Endothelial cell of umbilical vein (primary cell): Measurements from ENCODE around the gene SEMA4D. TPM values are rescaled to one million over a fixed set of nuclear protein-coding genes. Genes with fewer than 3 reads are reported as not detected.

ENCODE experiments used
- BruUV-seq: library from RNA; stranded (reverse); fragments of 400-500 nt; replicated peaks from 2 replicates; lab custom pipeline; 2021; lab: Mats Ljungman, UMichigan
- CTCF ChIA-PET: fragments of 300-600, 350-600 bp; sonication (Branson Sonifier 250); formaldehyde crosslinking; loops from one replicate; lab custom pipeline; 2021; ENCODE audit warnings: antibody characterized with exemption, inconsistent platforms; lab: Charles Lee
- POLR2A ChIA-PET: fragments of 300-600, 350-600 bp; sonication (Branson Sonifier 250); formaldehyde crosslinking; loops from one replicate; lab custom pipeline; 2021; ENCODE audit warnings: antibody characterized with exemption, inconsistent platforms; lab: Charles Lee
- DNase-seq: peaks from one replicate; pipeline ENCODE4 v3.0.0-alpha.2; 2011; ENCODE audit warnings: low read depth, low spot score
- FAIRE-seq: peaks from 2 replicates; lab custom pipeline; 2011; peaks lifted over from hg19 to GRCh38; lab: Jason Lieb, UNC
- H2AFZ ChIP-seq: 2 replicates; pipeline ENCODE4 v1.6.0; 2012; ENCODE audit warnings: low read depth, low read length, control low read depth, inconsistent platforms
- H3K27ac ChIP-seq: 2 replicates; pipeline ENCODE4 v1.5.1; 2011; ENCODE audit warnings: low read depth, mild to moderate bottlenecking, control low read depth, low read length, moderate library complexity; ENCODE audit not compliant: insufficient read depth
- H3K27me3 ChIP-seq, 2 experiments: 2 replicates each; pipeline versions ENCODE4 v1.6.0 to v1.6.1; 2011; ENCODE audit warnings: low read length in 2 of 2, mixed read lengths in 1 of 2; ENCODE audit not compliant: control insufficient read depth in 2 of 2, insufficient read depth in 2 of 2
- H3K36me3 ChIP-seq, 2 experiments: 2 replicates in 1 of 2; 3 replicates in 1 of 2; pipeline ENCODE4 v1.5.1; 2011; ENCODE audit warnings: low read length in 2 of 2, mild to moderate bottlenecking in 1 of 2, moderate library complexity in 1 of 2; ENCODE audit not compliant: control insufficient read depth in 2 of 2, insufficient read depth in 2 of 2; ENCODE audit errors: extremely low read depth in 1 of 2
- H3K4me1 ChIP-seq: 3 replicates; pipeline ENCODE4 v1.5.1; 2011; ENCODE audit warnings: mild to moderate bottlenecking, low read length; ENCODE audit not compliant: control insufficient read depth, insufficient read depth; ENCODE audit errors: extremely low read depth
- H3K4me2 ChIP-seq: 2 replicates; pipeline ENCODE4 v1.6.1; 2011; ENCODE audit warnings: low read length, control low read depth, mixed read lengths; ENCODE audit not compliant: insufficient read depth
- H3K4me3 ChIP-seq, 3 experiments: fragments of 200-600 bp in 1 of 3; sonication (generic), shearing (Covaris generic) in 1 of 3; replicated peaks in 1 of 3; 2 replicates each; pipeline ENCODE4 v1.5.1; 2011 to 2016; ENCODE audit warnings: control low read depth in 3 of 3, low read length in 3 of 3, mild to moderate bottlenecking in 2 of 3, inconsistent platforms in 1 of 3, low read depth in 1 of 3, moderate library complexity in 1 of 3; ENCODE audit not compliant: insufficient read depth in 1 of 3
- H3K79me2 ChIP-seq: 2 replicates; pipeline ENCODE4 v1.6.0; 2012; ENCODE audit warnings: low read length, inconsistent platforms; ENCODE audit not compliant: control insufficient read depth, insufficient read depth
- H3K9ac ChIP-seq: replicated peaks from 2 replicates; pipeline ENCODE3; 2011; ENCODE audit warnings: low read length, control low read depth; ENCODE audit not compliant: insufficient read depth; ENCODE audit errors: extremely low read depth
- H3K9me1 ChIP-seq: replicated peaks from 3 replicates; pipeline ENCODE4 v1.6.0; 2011; ENCODE audit warnings: mild to moderate bottlenecking, low read length; ENCODE audit not compliant: control insufficient read depth, insufficient read depth; ENCODE audit errors: extremely low read depth
- H3K9me3 ChIP-seq: replicated peaks from 2 replicates; pipeline ENCODE4 v1.5.1; 2012; ENCODE audit warnings: low read length, inconsistent platforms; ENCODE audit not compliant: control insufficient read depth, insufficient read depth
- H4K20me1 ChIP-seq: replicated peaks from 2 replicates; pipeline ENCODE3; 2011; ENCODE audit warnings: mild to moderate bottlenecking, low read length; ENCODE audit not compliant: control insufficient read depth, insufficient read depth; ENCODE audit errors: extremely low read depth
- EZH2 ChIP-seq: IDR thresholded peaks from 2 replicates; pipeline ENCODE4 v1.6.1; 2012; ENCODE audit warnings: borderline replicate concordance, low read depth, mild to moderate bottlenecking, moderate library complexity, low read length, inconsistent platforms; ENCODE audit not compliant: severe bottlenecking
- FOS ChIP-seq: IDR thresholded peaks from 2 replicates; pipeline ENCODE4 v1.6.1; 2011; ENCODE audit warnings: mild to moderate bottlenecking, low read length, moderate library complexity, borderline replicate concordance; ENCODE audit not compliant: insufficient read depth
- GATA2 ChIP-seq: IDR thresholded peaks from 2 replicates; pipeline ENCODE4 v1.7.0; 2011; ENCODE audit warnings: low read depth, mild to moderate bottlenecking, moderate library complexity, mixed read lengths, low read length; ENCODE audit not compliant: insufficient read length, insufficient read depth
- JUN ChIP-seq: IDR thresholded peaks from 2 replicates; pipeline ENCODE4 v1.6.1; 2011; ENCODE audit warnings: borderline replicate concordance, low read depth; ENCODE audit not compliant: insufficient read length, insufficient read depth
- MAX ChIP-seq: IDR thresholded peaks from 2 replicates; pipeline ENCODE4 v1.6.1; 2011; ENCODE audit not compliant: insufficient read depth, insufficient read length
- MYC ChIP-seq: IDR thresholded peaks from one replicate; pipeline ENCODE4 v1.6.1; 2011; ENCODE audit warnings: mild to moderate bottlenecking, low read depth, low read length
- POLR2A ChIP-seq: IDR thresholded peaks from 2 replicates; pipeline ENCODE4 v1.6.1; 2012; ENCODE audit warnings: low read depth, mild to moderate bottlenecking, control low read depth, low read length
- POLR2AphosphoS5 ChIP-seq: IDR thresholded peaks from 2 replicates; pipeline ENCODE4 v1.6.1; 2012; ENCODE audit warnings: low read depth, mild to moderate bottlenecking, control low read depth, low read length, moderate library complexity; ENCODE audit not compliant: insufficient read depth
- dilution Hi-C: fragments of 300-500 bp; cut with MboI; formaldehyde crosslinking; loops from one replicate; pipeline ENCODE4 v1.15.0; 2019; ENCODE audit warnings: low sequenced_read_pairs; ENCODE audit not compliant: extremely low pct_ligation_motif_present
- intact Hi-C: fragments of 100-400 bp; cut with micrococcal nuclease; formaldehyde crosslinking; loops from one replicate; pipeline ENCODE4 v1.10.0; 2022
- polyA plus RNA-seq, 4 experiments: library from polyadenylated mRNA; depleted of rRNA in 3 of 4; stranded (reverse) in 3 of 4; unstranded in 1 of 4; fragments of >200 nt; gene quantifications; 2 replicates each; pipeline versions ENCODE4 v1.2.1 to v1.2.3, GENCODE V29; 2011 to 2012; ENCODE audit warnings: missing spikeins in 1 of 4
- total RNA-seq: library from RNA; stranded (reverse); gene quantifications from 2 replicates; pipeline ENCODE4 v1.2.3, GENCODE V29; 2021
- TF ChIP-seq, protein P1 (sequence below), 2 donors: IDR thresholded peaks; 1 replicate in 1 of 2; 2 replicates in 1 of 2; pipeline ENCODE4 v1.5.1; 2011; ENCODE audit warnings: low read length in 2 of 2, mild to moderate bottlenecking in 2 of 2, moderate library complexity in 2 of 2, control low read depth in 1 of 2, inconsistent platforms in 1 of 2, low read depth in 1 of 2; ENCODE audit not compliant: insufficient read depth in 1 of 2; ENCODE audit errors: extremely low read depth in 1 of 2

SEMA4D gene
- total and polyA plus RNA-seq, 2 donors (not counting 3 experiments of a cell fraction or from before 2014, with no cell fraction given): 3.9 to 15.7 TPM

- no peak for FAIRE-seq
- Histone ChIP-seq H2AFZ (no peak overlapping the region), H3K79me2 (no peaks in the 10 kb centered on the region), H3K36me3 (no peaks in the 10 kb centered on the region), H3K9me3 (no peaks in the 10 kb centered on the region), H3K27ac (no peak overlapping the region), H3K9me1 (no peaks in the 10 kb centered on the region), H4K20me1 (no peaks in the 10 kb centered on the region), H3K9ac (no peak overlapping the region), H3K4me1 (peaks cover 5% of the 10 kb centered on the region), H3K27me3 (no peaks in the 10 kb centered on the region), H3K4me2 (no peak overlapping the region), H3K4me3 (no peak overlapping the region)
- DNase-seq: no peak
- no peak for TF ChIP-seq JUN
- TF ChIP-seq POLR2AphosphoS5: no peak
- TF ChIP-seq, protein P1, sequence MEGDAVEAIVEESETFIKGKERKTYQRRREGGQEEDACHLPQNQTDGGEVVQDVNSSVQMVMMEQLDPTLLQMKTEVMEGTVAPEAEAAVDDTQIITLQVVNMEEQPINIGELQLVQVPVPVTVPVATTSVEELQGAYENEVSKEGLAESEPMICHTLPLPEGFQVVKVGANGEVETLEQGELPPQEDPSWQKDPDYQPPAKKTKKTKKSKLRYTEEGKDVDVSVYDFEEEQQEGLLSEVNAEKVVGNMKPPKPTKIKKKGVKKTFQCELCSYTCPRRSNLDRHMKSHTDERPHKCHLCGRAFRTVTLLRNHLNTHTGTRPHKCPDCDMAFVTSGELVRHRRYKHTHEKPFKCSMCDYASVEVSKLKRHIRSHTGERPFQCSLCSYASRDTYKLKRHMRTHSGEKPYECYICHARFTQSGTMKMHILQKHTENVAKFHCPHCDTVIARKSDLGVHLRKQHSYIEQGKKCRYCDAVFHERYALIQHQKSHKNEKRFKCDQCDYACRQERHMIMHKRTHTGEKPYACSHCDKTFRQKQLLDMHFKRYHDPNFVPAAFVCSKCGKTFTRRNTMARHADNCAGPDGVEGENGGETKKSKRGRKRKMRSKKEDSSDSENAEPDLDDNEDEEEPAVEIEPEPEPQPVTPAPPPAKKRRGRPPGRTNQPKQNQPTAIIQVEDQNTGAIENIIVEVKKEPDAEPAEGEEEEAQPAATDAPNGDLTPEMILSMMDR (IDR thresholded peaks at IDR 0.05; ENCODE audit: extremely low read depth in 1 of 2, insufficient read depth in 1 of 2, low read depth in 1 of 2, low read length in 2 of 2): no peak
- TF ChIP-seq MAX: no peak
- no peak for TF ChIP-seq GATA2
- no peak for TF ChIP-seq MYC
- no peak for TF ChIP-seq POLR2A
- TF ChIP-seq FOS: no peak
- no peak for TF ChIP-seq EZH2
- intact Hi-C loops: no loop called here
- no TSS peak for BruUV-seq
- dilution Hi-C loops: no loop called here
- POLR2A ChIA-PET: no interaction called here
- CTCF ChIA-PET: no interaction called here
Observed at GRCh38 chr9:89465001-89465451, 32.9 kb downstream of the SEMA4D start.
